Osteocyte (in vitro differentiated cells): ENCODE measurements around the gene ODAD2. TPM values are rescaled to one million over a fixed set of nuclear protein-coding genes. Genes with fewer than 3 reads are reported as not detected.
A peak's percentile ranks its signal among the peaks of the same experiment; 100 is the strongest.

Source experiments
- DNase-seq: peaks from one replicate; pipeline ENCODE4 v3.0.0; 2021; ENCODE audit warnings: mixed read lengths; ENCODE audit not compliant: unreplicated experiment; ENCODE audit errors: extremely low spot score
- H3K27ac Mint-ChIP-seq: one replicate; pipeline ENCODE4 v1.8.0; 2021; ENCODE audit warnings: mild to moderate bottlenecking, mixed read lengths; ENCODE audit not compliant: unreplicated experiment
- H3K27me3 Mint-ChIP-seq: one replicate; pipeline ENCODE4 v1.8.0; 2021; ENCODE audit warnings: mixed read lengths; ENCODE audit not compliant: unreplicated experiment
- H3K36me3 Mint-ChIP-seq: one replicate; pipeline ENCODE4 v1.8.0; 2021; ENCODE audit warnings: mixed read lengths; ENCODE audit not compliant: unreplicated experiment
- H3K4me1 Mint-ChIP-seq: one replicate; pipeline ENCODE4 v1.8.0; 2021; ENCODE audit warnings: mixed read lengths; ENCODE audit not compliant: unreplicated experiment
- H3K4me3 Mint-ChIP-seq: one replicate; pipeline ENCODE4 v1.8.0; 2021; ENCODE audit warnings: mild to moderate bottlenecking, moderate library complexity, mixed read lengths; ENCODE audit not compliant: unreplicated experiment
- H3K9me3 Mint-ChIP-seq: one replicate; pipeline ENCODE4 v1.8.0; 2021; ENCODE audit warnings: mixed read lengths; ENCODE audit not compliant: unreplicated experiment
- CTCF ChIP-seq: fragments of 200-600 bp; sonication (generic); IDR thresholded peaks from 2 replicates; pipeline ENCODE4 v1.5.0; 2021; ENCODE audit warnings: antibody characterized with exemption, mild to moderate bottlenecking, moderate library complexity
- total RNA-seq: library from RNA; stranded (reverse); gene quantifications from 2 replicates; pipeline ENCODE4 v1.2.1, GENCODE V29; 2021

The ODAD2 gene
- total RNA-seq, 1 donor from 2014 or later, result 4.3 TPM

GRCh38 chr10:28012990-28013515, 14.2 kb upstream of the ODAD2 start:
- Mint-ChIP-seq H3K36me3 (no peaks in the 10 kb centered on the region), H3K4me1 (no peaks in the 10 kb centered on the region), H3K27ac (no peak overlapping the region), H3K9me3 (peaks cover 4% of the 10 kb centered on the region), H3K27me3 (peaks cover 9% of the 10 kb centered on the region), H3K4me3 (no peak overlapping the region)
- no peak for DNase-seq
- no peak for TF ChIP-seq CTCF

- Mint-ChIP-seq H3K4me1 (no peaks in the 10 kb centered on the region), H3K27me3 (peaks cover 9% of the 10 kb centered on the region), H3K36me3 (no peaks in the 10 kb centered on the region), H3K27ac (no peak overlapping the region), H3K9me3 (peaks cover 4% of the 10 kb centered on the region), H3K4me3 (no peak overlapping the region)
- no peak for DNase-seq
- no peak for TF ChIP-seq CTCF
These were observed 11.9 kb upstream of the ODAD2 start for GRCh38 chr10:28010821-28011220.

GRCh38 chr10:28008054-28008453, 9.2 kb upstream of the ODAD2 start:
- H3K9me3 Mint-ChIP-seq, result no peaks in the 10 kb centered on the region
- DNase-seq, result no peak
- no peak overlapping the region for H3K27ac Mint-ChIP-seq
- H3K36me3 Mint-ChIP-seq, result no peaks in the 10 kb centered on the region
- TF ChIP-seq CTCF, result no peak
- no peaks in the 10 kb centered on the region for H3K4me1 Mint-ChIP-seq
- no peak overlapping the region for H3K4me3 Mint-ChIP-seq
- peaks cover 8% of the 10 kb centered on the region for H3K27me3 Mint-ChIP-seq

- DNase-seq, result no peak
- TF ChIP-seq CTCF, result no peak
- Mint-ChIP-seq H3K36me3 (no peaks in the 10 kb centered on the region), H3K27me3 (peaks cover 2% of the 10 kb centered on the region), H3K4me1 (peaks cover 9% of the 10 kb centered on the region), H3K4me3 (no peak overlapping the region), H3K9me3 (peaks cover 4% of the 10 kb centered on the region), H3K27ac (no peak overlapping the region)
These were observed 2.5 kb upstream of the ODAD2 start for GRCh38 chr10:28001353-28001752.

DNA sequence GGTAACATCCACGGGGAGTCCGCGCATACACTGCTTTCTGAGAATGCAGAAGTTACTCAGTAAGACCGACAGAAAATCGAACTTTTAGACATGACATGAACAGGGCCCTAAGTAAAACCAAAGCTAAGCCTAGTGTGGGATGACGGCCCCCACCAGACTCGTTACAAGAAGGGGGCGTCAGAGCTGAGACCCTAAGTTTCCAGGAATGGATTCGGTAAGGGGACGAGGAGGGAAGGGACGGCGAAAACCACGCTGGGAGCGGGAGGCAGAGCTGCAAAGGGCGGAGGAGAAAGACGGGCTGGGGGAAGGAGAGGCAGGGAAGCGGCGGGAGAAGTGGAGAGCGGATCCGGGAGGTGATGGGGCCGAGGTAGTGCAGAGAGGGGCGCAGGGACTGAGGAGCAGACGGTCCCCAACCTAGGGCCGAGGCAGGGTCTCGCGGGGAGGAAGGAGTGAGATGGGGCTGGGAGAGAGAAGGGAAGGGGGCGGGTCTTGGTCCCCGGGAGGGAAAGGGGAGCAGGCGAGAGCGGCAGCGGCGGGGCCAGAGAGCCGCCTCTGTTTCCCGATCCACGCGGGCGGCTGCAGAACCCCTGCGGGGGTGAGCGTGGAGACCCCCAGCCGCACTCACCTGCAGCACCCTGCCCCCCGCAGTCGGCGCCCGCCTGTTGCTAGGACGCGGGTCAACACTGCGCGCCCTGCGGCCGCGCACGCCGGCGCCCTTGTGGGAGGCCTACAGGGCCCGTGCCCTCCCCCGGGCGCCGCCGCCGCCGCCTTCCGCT, 513 bp downstream of the ODAD2 start:
- peak overlapping the region; percentile 97 for H3K4me3 Mint-ChIP-seq
- peaks cover 4% of the 10 kb centered on the region for H3K9me3 Mint-ChIP-seq
- no peak for TF ChIP-seq CTCF
- H3K4me1 Mint-ChIP-seq, result peaks cover 16% of the 10 kb centered on the region
- no peaks in the 10 kb centered on the region for H3K36me3 Mint-ChIP-seq
- DNase-seq, result no peak
- peaks cover 2% of the 10 kb centered on the region for H3K27me3 Mint-ChIP-seq
- peak overlapping the region; percentile 93 for H3K27ac Mint-ChIP-seq
